ENCODE measurements around the gene KLRC4. TPM values are rescaled to one million over a fixed set of nuclear protein-coding genes. Genes with fewer than 3 reads are reported as not detected.
A peak's percentile ranks its signal among the peaks of the same experiment; 100 is the strongest.

The KLRC4 gene
- total and polyA plus RNA-seq, 2 experiments from 2014 or later: not detected

DNA sequence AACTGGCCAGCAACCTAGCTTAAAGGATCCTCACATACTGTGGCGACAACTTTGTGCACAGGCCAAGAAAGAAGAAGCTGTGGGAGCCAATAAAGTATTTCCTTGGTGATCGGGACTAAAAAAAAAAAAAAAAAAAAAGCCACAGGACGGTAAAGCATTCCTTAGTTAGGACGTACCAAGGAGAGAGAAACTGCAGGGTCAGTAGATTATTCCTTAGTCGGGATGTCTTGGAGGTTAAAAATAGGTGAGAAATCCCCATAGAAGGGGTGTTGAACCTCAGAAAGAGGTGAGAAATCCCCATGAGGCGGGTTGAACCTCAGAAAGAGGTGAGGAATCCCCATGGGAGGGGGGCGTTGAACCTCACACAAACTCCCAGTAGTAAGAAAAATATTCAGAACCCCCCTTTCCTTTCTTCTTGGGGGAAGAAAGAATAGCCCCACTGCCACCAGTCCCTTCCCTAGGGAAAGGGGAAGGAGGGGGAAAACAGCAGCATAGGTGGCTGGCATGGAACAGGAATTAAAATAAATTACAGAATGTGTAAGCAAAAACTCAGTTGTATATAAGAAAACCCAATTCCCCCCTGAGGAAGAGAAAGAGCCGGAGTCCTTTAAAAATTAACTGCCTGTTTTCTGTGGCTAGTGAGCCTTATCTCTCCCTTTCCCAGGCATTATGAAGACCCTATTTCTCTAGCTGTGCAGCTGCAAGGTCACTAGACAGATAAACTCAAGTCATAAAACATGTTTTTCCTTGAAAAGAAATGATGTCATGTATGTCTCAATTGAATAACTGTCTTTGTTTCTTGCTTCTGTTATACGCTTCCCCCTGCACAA, 46.5 kb downstream of the KLRC4 start:
- Histone ChIP-seq H3K4me2 (peak overlapping the region; percentile 86), H3K27ac (ENCODE audit: low read depth) (no peak overlapping the region; the same call in 1 of the 2 replicates), H3K36me3 (ENCODE audit: insufficient read depth) (no peaks in the 10 kb centered on the region), H3K4me1 (ENCODE audit: insufficient read depth) (peaks cover 47% of the 10 kb centered on the region), H3K27me3 (ENCODE audit: insufficient read depth) (no peaks in the 10 kb centered on the region), H3K79me2 (replicated peaks; ENCODE audit: insufficient read depth) (no peaks in the 10 kb centered on the region), H4K20me1 (replicated peaks; ENCODE audit: insufficient read depth) (no peaks in the 10 kb centered on the region), H3K4me3 (no peak overlapping the region), H3K9me2 (ENCODE audit: insufficient read depth) (no peaks in the 10 kb centered on the region), H3F3A (replicated peaks; ENCODE audit: low read depth) (no peaks in the 10 kb centered on the region), H2AFZ (peak overlapping the region; percentile 25)
- H3K4me1 Mint-ChIP-seq: peaks cover 25% of the 10 kb centered on the region
- no peak for ATAC-seq
- peaks cover 7% of the 10 kb centered on the region for H3K27me3 Mint-ChIP-seq (ENCODE audit: insufficient read depth, low read depth, poor library complexity)
- TF ChIP-seq NANOG (IDR thresholded peaks at IDR 0.05; ENCODE audit: borderline replicate concordance) (no peak), STAT1 (IDR thresholded peaks at IDR 0.05; ENCODE audit: unreplicated experiment) (no peak), JUNB (IDR thresholded peaks at IDR 0.05; ENCODE audit: unreplicated experiment) (no peak)
- TF ChIP-seq, protein P1, sequence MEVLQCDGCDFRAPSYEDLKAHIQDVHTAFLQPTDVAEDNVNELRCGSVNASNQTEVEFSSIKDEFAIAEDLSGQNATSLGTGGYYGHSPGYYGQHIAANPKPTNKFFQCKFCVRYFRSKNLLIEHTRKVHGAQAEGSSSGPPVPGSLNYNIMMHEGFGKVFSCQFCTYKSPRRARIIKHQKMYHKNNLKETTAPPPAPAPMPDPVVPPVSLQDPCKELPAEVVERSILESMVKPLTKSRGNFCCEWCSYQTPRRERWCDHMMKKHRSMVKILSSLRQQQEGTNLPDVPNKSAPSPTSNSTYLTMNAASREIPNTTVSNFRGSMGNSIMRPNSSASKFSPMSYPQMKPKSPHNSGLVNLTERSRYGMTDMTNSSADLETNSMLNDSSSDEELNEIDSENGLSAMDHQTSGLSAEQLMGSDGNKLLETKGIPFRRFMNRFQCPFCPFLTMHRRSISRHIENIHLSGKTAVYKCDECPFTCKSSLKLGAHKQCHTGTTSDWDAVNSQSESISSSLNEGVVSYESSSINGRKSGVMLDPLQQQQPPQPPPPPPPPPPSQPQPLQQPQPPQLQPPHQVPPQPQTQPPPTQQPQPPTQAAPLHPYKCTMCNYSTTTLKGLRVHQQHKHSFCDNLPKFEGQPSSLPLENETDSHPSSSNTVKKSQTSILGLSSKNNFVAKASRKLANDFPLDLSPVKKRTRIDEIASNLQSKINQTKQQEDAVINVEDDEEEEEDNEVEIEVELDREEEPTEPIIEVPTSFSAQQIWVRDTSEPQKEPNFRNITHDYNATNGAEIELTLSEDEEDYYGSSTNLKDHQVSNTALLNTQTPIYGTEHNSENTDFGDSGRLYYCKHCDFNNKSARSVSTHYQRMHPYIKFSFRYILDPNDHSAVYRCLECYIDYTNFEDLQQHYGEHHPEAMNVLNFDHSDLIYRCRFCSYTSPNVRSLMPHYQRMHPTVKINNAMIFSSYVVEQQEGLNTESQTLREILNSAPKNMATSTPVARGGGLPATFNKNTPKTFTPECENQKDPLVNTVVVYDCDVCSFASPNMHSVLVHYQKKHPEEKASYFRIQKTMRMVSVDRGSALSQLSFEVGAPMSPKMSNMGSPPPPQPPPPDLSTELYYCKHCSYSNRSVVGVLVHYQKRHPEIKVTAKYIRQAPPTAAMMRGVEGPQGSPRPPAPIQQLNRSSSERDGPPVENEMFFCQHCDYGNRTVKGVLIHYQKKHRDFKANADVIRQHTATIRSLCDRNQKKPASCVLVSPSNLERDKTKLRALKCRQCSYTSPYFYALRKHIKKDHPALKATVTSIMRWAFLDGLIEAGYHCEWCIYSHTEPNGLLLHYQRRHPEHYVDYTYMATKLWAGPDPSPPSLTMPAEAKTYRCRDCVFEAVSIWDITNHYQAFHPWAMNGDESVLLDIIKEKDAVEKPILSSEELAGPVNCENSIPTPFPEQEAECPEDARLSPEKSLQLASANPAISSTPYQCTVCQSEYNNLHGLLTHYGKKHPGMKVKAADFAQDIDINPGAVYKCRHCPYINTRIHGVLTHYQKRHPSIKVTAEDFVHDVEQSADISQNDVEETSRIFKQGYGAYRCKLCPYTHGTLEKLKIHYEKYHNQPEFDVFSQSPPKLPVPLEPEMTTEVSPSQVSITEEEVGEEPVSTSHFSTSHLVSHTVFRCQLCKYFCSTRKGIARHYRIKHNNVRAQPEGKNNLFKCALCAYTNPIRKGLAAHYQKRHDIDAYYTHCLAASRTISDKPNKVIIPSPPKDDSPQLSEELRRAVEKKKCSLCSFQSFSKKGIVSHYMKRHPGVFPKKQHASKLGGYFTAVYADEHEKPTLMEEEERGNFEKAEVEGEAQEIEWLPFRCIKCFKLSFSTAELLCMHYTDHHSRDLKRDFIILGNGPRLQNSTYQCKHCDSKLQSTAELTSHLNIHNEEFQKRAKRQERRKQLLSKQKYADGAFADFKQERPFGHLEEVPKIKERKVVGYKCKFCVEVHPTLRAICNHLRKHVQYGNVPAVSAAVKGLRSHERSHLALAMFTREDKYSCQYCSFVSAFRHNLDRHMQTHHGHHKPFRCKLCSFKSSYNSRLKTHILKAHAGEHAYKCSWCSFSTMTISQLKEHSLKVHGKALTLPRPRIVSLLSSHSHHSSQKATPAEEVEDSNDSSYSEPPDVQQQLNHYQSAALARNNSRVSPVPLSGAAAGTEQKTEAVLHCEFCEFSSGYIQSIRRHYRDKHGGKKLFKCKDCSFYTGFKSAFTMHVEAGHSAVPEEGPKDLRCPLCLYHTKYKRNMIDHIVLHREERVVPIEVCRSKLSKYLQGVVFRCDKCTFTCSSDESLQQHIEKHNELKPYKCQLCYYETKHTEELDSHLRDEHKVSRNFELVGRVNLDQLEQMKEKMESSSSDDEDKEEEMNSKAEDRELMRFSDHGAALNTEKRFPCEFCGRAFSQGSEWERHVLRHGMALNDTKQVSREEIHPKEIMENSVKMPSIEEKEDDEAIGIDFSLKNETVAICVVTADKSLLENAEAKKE (CRISPR knock-in tag; IDR thresholded peaks at IDR 0.05): no peak
- TF ChIP-seq, protein P2, sequence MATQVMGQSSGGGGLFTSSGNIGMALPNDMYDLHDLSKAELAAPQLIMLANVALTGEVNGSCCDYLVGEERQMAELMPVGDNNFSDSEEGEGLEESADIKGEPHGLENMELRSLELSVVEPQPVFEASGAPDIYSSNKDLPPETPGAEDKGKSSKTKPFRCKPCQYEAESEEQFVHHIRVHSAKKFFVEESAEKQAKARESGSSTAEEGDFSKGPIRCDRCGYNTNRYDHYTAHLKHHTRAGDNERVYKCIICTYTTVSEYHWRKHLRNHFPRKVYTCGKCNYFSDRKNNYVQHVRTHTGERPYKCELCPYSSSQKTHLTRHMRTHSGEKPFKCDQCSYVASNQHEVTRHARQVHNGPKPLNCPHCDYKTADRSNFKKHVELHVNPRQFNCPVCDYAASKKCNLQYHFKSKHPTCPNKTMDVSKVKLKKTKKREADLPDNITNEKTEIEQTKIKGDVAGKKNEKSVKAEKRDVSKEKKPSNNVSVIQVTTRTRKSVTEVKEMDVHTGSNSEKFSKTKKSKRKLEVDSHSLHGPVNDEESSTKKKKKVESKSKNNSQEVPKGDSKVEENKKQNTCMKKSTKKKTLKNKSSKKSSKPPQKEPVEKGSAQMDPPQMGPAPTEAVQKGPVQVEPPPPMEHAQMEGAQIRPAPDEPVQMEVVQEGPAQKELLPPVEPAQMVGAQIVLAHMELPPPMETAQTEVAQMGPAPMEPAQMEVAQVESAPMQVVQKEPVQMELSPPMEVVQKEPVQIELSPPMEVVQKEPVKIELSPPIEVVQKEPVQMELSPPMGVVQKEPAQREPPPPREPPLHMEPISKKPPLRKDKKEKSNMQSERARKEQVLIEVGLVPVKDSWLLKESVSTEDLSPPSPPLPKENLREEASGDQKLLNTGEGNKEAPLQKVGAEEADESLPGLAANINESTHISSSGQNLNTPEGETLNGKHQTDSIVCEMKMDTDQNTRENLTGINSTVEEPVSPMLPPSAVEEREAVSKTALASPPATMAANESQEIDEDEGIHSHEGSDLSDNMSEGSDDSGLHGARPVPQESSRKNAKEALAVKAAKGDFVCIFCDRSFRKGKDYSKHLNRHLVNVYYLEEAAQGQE (IDR thresholded peaks at IDR 0.05; ENCODE audit: unreplicated experiment): no peak
- H3K9me3 Mint-ChIP-seq: peaks cover 27% of the 10 kb centered on the region
- peak overlapping the region; percentile 51; the same call in 1 of the 2 replicates for H3K27ac Mint-ChIP-seq
- peak; percentile 52 for DNase-seq (ENCODE audit: low spot score)
- peaks cover 26% of the 10 kb centered on the region for H3K36me3 Mint-ChIP-seq (ENCODE audit: low read depth)
- H3K4me3 Mint-ChIP-seq: peak overlapping the region; percentile 42; the same call in 1 of the 3 replicates

Data from GM23338 (cell line).